Activated CD8-positive, alpha-beta memory T cell treated with anti-CD3 and anti-CD28 coated beads, Interleukin-2, amount 50 U/mL, for 24 hours (primary cell): ENCODE results near the gene CDH4.
A peak's percentile ranks its signal among the peaks of the same experiment; 100 is the strongest.

Experiments used
- DNase-seq: peaks from one replicate; pipeline ENCODE4 v3.0.0-alpha.2; 2020; ENCODE audit errors: extremely low read depth

The CDH4 gene

GRCh38 chr20:61880706-61881105 lies 628.6 kb downstream of the CDH4 start:
- no peak for DNase-seq

- DNase-seq, result no peak
These were observed 629.4 kb downstream of the CDH4 start for GRCh38 chr20:61881416-61881815.

GRCh38 chr20:61881861-61882260 lies 629.8 kb downstream of the CDH4 start:
- no peak for DNase-seq

GRCh38 chr20:61882716-61883615 lies 630.9 kb downstream of the CDH4 start:
- no peak for DNase-seq

- no peak for DNase-seq
These were observed 631.9 kb downstream of the CDH4 start for GRCh38 chr20:61883857-61884393.

GRCh38 chr20:61884571-61885389 lies 632.7 kb downstream of the CDH4 start:
- no peak for DNase-seq

GRCh38 chr20:61885759-61886715 lies 634.0 kb downstream of the CDH4 start:
- DNase-seq, result no peak

GRCh38 chr20:61886721-61887595 lies 634.9 kb downstream of the CDH4 start:
- DNase-seq, result peak; percentile 5

GRCh38 chr20:61887596-61888093 lies 635.6 kb downstream of the CDH4 start:
- DNase-seq, result no peak

GRCh38 chr20:61888101-61888865 lies 636.2 kb downstream of the CDH4 start:
- DNase-seq, result no peak

- DNase-seq, result no peak
These were observed 637.6 kb downstream of the CDH4 start for GRCh38 chr20:61889659-61890058.

- no peak for DNase-seq
These were observed 638.1 kb downstream of the CDH4 start for GRCh38 chr20:61890210-61890609.

- no peak for DNase-seq
These were observed 639.4 kb downstream of the CDH4 start for GRCh38 chr20:61891476-61891875.

- no peak for DNase-seq
These were observed 640.0 kb downstream of the CDH4 start for GRCh38 chr20:61891916-61892649.

GRCh38 chr20:61895016-61895415 lies 643.0 kb downstream of the CDH4 start:
- no peak for DNase-seq

GRCh38 chr20:61895686-61896057 lies 643.6 kb downstream of the CDH4 start:
- DNase-seq, result no peak

GRCh38 chr20:61896058-61896961 lies 644.2 kb downstream of the CDH4 start:
- DNase-seq, result no peak
